Heart left ventricle (tissue), 16 donors: ENCODE data around the gene CHMP1A. TPM values are rescaled to one million over a fixed set of nuclear protein-coding genes. Genes with fewer than 3 reads are reported as not detected.

Experiments used
- ATAC-seq, 4 donors: fragments of 200-7000 bp; cut with Tn5 transposase; one replicate each; pipeline ENCODE4 v1.9.1; 2020 to 2022; ENCODE audit warnings: moderate library complexity in 4 of 4, mild to moderate bottlenecking in 3 of 4, moderate number of reproducible peaks in 1 of 4
- DNase-seq, 5 donors: peaks; one replicate each; pipeline ENCODE4 v3.0.0-alpha.2; 2020
- H3K27ac ChIP-seq, 12 donors: fragments of 200-600 bp; sonication (generic) in 4 of 12; one replicate each; pipeline versions ENCODE4 v1.5.0 to v1.8.0; 2016 to 2022; ENCODE audit warnings: mild to moderate bottlenecking in 2 of 12
- H3K27me3 ChIP-seq, 9 donors: fragments of 200-600 bp; sonication (generic) in 2 of 9; one replicate each; pipeline versions ENCODE4 v1.5.1 to v1.8.0; 2016 to 2022; ENCODE audit warnings: mild to moderate bottlenecking in 3 of 9
- H3K36me3 ChIP-seq, 9 donors: fragments of 200-600 bp; sonication (generic) in 2 of 9; one replicate each; pipeline versions ENCODE4 v1.5.0 to v1.8.0; 2018 to 2022; ENCODE audit warnings: mild to moderate bottlenecking in 2 of 9
- H3K4me1 ChIP-seq, 12 donors: fragments of 200-600 bp; sonication (generic) in 4 of 12; one replicate each; pipeline versions ENCODE4 v1.5.0 to v1.8.0; 2016 to 2022; ENCODE audit warnings: mild to moderate bottlenecking in 3 of 12
- H3K4me3 ChIP-seq, 12 donors: fragments of 200-600 bp; sonication (generic) in 4 of 12; one replicate each; pipeline versions ENCODE4 v1.5.0 to v1.8.0; 2017 to 2022; ENCODE audit warnings: mild to moderate bottlenecking in 9 of 12, moderate library complexity in 4 of 12
- H3K9me3 ChIP-seq, 12 donors: fragments of 200-600 bp; sonication (generic) in 4 of 12; one replicate each; pipeline versions ENCODE4 v1.5.0 to v1.8.0; 2016 to 2022; ENCODE audit warnings: mild to moderate bottlenecking in 1 of 12
- POLR2A ChIP-seq, 2 donors: fragments of 450-650 bp; IDR thresholded peaks; one replicate each; pipeline ENCODE4 v1.6.1; 2017; ENCODE audit warnings: antibody characterized with exemption in 2 of 2, mild to moderate bottlenecking in 2 of 2, moderate library complexity in 2 of 2
- WGBS, 4 donors: extraction: QIAGEN DNeasy Blood & Tissue Kit in 2 of 4; methylation state at CpG; one replicate each; pipeline versions ENCODE4 v1.1.5 to v1.1.7; 2013 to 2018; 5-methylcytosine and 5-hydroxymethylcytosine counted together
- intact Hi-C, 10 donors: fragments of 100-400 bp; cut with DNase I; formaldehyde crosslinking; loops; one replicate each; pipeline versions ENCODE4 v1.11.1 to v1.14.2; 2022
- polyA plus RNA-seq, 2 donors: library from polyadenylated mRNA; stranded (reverse); fragments of 200-250 nt; gene quantifications; one replicate each; pipeline ENCODE4 v1.2.3, GENCODE V29; 2013
- total RNA-seq, 9 donors: library from RNA; depleted of rRNA in 2 of 9; stranded (reverse); fragments of >200 nt in 2 of 9; fragmentation: NEBNext Ultra II Directional in 3 of 9; extraction: Animal tissue kit (Norgen Biotek cat#: 25700) in 3 of 9; gene quantifications; one replicate each; pipeline versions ENCODE4 v1.1.0 to v1.2.4, GENCODE V29; 2016 to 2023
- TF ChIP-seq, protein P1 (sequence below), 12 donors: fragments of 200-600 bp; sonication (generic) in 4 of 12; IDR thresholded peaks; one replicate each; pipeline versions ENCODE4 v1.5.0 to v1.8.0; 2018 to 2022; ENCODE audit warnings: antibody characterized with exemption in 12 of 12, mild to moderate bottlenecking in 5 of 12
- donor health status: ischemic (EF 13 %, LVEDD 7.1; RV severe dilation, severe dysfunction).
- donor health status: healthy with polysubstance abuse.
- donor health status: DM: no; HTN: yes; CAD: no.
- donor health status: DM: no; HTN: no; CAD: no.
- donor health status: ischemic (EF 25% LVEDD 6.9; RV normal size, moderate dysfunction).
- donor health status: ischemic (EF 25% LVEDD 5.7; RV mildly dilated, moderate dysfunction).
- donor health status: healthy.
- donor health status: DM: yes; HTN: yes; CAD: no.
- donor health status: ischemic (EF 35%, LVEDD 5.7; RV mildly dilated, moderate dysfunction).
- donor health status: nonischemic (EF 11% LVEDD 7.7; RV severe dilation, severe dysfunction).
- donor health status: DM: yes; HTN: yes; CAD: no.
- donor health status: PGD.
- donor health status: ischemic (EF 29% LVEDD 5.4; RV normal size, mild dysfunction).
- donor health status: nonischemic (EF 23%, LVEDD 6.1; RV moderate dilation, normal function).

CHMP1A gene
- total and polyA plus RNA-seq, 11 donors: 29.3 to 86.3 (median 44.6) TPM

DNA sequence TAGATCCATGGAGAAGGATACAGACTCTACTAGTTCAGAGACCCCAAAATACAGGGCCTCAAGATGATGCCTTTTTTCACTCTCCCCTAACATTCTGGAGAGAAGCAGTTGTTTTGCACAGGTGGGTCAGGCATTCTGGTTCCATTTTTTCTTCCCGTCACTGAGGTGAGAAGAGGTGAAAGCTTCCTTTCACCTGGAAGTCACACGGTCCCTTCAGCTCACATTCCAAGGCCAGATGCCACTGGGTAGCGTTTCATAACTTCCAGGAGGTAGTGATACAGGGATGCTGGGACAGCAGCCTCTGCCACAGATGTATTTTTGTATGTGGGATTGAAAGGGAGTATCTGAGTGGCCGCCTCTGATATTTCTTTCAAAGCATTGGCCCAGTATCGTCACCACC, 30.9 kb upstream of the CHMP1A start:
- H3K27ac ChIP-seq: no peak overlapping the region
- no peak overlapping the region for H3K4me3 ChIP-seq
- peaks cover 0 to 44% (median 26%) of the 10 kb centered on the region in 9 donors for H3K36me3 ChIP-seq
- peak in 1 of 5 donors; percentile 22 for DNase-seq
- H3K9me3 ChIP-seq: no peaks in the 10 kb centered on the region
- no peak for ATAC-seq
- intact Hi-C loops: no loop called here
- peaks cover 0 to 16% (median 8%) of the 10 kb centered on the region in 12 donors for H3K4me1 ChIP-seq
- H3K27me3 ChIP-seq: no peaks in the 10 kb centered on the region
- TF ChIP-seq, protein P1, sequence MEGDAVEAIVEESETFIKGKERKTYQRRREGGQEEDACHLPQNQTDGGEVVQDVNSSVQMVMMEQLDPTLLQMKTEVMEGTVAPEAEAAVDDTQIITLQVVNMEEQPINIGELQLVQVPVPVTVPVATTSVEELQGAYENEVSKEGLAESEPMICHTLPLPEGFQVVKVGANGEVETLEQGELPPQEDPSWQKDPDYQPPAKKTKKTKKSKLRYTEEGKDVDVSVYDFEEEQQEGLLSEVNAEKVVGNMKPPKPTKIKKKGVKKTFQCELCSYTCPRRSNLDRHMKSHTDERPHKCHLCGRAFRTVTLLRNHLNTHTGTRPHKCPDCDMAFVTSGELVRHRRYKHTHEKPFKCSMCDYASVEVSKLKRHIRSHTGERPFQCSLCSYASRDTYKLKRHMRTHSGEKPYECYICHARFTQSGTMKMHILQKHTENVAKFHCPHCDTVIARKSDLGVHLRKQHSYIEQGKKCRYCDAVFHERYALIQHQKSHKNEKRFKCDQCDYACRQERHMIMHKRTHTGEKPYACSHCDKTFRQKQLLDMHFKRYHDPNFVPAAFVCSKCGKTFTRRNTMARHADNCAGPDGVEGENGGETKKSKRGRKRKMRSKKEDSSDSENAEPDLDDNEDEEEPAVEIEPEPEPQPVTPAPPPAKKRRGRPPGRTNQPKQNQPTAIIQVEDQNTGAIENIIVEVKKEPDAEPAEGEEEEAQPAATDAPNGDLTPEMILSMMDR (IDR thresholded peaks at IDR 0.05): no peak
- TF ChIP-seq POLR2A (IDR thresholded peaks at IDR 0.05): no peak
- WGBS, 4 donors: 91 to 98% (median 93%) methylated on average over 5 of the region's 5 CpGs

DNA sequence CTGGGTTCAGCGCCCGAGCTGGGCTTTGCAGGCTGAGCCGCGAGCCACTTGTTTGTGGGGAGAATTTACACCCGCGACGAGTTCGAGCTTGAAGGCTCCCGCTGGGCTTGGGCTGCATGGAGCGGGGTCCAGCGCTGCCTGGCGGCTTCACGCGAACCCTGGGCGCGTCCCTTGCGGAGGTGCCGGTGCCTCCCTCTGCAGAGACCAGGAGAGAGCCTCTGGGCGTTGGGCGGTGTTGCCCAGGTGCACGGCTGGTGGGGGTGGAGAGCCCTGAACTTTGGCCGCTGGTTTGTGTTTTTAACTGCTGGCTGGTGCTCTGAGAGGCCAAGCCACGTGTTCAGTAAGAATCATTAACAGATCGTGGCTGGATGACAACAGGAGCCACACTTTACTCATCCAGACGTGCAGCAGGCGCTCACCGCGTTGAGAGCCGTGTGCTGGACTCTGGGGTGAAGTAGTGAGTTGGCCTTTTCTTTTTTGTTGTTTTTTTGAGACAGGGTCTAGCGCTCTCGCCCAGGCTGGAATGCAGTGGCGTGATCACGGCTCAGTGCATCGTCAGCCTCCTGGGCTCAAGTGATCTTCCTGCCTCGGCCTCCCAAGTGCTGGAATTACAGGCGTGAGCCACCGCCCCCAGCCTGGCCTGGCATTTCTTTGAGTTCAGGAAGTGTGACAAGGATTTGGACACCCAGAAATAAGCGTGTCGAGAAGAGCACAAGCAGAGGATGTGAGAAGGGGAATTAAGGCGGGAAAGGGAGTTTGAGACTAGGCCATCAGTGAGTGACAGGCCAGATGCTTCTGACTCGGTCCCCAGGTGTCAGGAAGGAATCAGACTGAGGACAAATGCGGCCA, 29.8 kb upstream of the CHMP1A start:
- peak overlapping the region; percentile 84 to 98 (median 91) for H3K27ac ChIP-seq
- 11 to 25% (median 14%) methylated on average over 21 to 42 of the region's 42 CpGs for WGBS, 4 donors
- DNase-seq (no peak), ATAC-seq (peak; percentile 16 to 29 (median 22))
- peaks cover 0 to 33% (median 17%) of the 10 kb centered on the region in 9 donors for H3K36me3 ChIP-seq
- TF ChIP-seq POLR2A (IDR thresholded peaks at IDR 0.05): no peak
- TF ChIP-seq, protein P1 (IDR thresholded peaks at IDR 0.05): no peak
- intact Hi-C loops: no loop called here
- H3K4me1 ChIP-seq: peaks cover 0 to 16% (median 8%) of the 10 kb centered on the region in 12 donors
- H3K9me3 ChIP-seq: no peaks in the 10 kb centered on the region
- peak overlapping the region; percentile 66 to 99 (median 84) for H3K4me3 ChIP-seq
- H3K27me3 ChIP-seq: no peaks in the 10 kb centered on the region

DNA sequence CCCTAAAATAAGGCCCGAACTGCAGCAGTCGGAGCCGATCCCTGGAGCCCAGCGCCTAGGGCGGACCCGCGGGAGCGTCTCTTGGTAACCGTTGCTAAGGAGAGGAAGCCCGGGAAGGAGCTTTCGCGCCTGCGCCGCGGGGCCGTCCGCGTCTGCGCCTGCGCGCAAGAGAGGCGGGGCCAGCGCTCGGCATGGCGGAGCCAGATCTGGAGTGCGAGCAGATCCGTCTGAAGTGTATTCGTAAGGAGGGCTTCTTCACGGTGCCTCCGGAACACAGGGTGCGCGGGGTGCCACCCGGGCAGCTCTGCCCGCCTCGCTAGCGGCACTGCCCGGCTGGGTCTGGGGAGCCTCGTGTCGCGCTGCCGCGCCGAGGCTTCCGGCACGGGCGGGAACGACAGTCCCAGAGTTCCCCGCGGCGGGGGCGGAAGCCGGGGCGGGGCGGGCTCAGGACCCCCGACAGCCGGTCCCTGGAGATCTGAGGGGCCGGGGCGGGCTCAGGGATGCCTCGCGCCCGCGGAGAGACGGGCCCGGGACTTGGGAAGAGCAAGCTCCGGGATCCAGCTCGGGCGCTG, 29.1 kb upstream of the CHMP1A start, which contains the start of gene CDK10:
CDK10 (plus strand) TSS at position 170 of the 572 bp plus-strand sequence; CDS start at position 192, 22 bp downstream.
- peak in 1 of 2 donors; percentile 85 for TF ChIP-seq POLR2A (IDR thresholded peaks at IDR 0.05)
- TF ChIP-seq, protein P1 (IDR thresholded peaks at IDR 0.05): no peak
- no peaks in the 10 kb centered on the region for H3K9me3 ChIP-seq

DNA sequence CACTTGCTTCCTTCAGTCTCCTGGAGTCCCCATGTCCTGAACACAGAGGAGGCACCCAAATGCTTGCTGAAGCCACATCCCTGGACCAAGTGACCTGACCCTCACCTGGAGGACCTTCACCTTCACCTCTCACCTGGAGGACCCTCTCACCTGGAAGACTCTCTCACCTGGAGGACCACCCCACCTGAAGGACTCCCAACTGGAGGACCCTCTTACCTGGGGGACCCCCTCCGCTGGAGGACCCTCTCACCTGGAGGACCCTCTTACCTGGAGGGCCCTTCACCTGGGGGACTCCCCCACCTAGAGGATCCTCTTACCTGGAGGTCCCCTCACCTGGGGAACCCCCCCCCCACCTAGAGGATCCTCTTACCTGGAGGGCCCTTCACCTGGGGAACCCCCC, 28.4 kb upstream of the CHMP1A start:
- DNase-seq (no peak), ATAC-seq (no peak)
- H3K4me1 ChIP-seq: peaks cover 0 to 16% (median 8%) of the 10 kb centered on the region in 12 donors
- intact Hi-C loops: no loop called here
- H3K9me3 ChIP-seq: no peaks in the 10 kb centered on the region
- WGBS, 4 donors: 95 to 100% (median 99%) methylated on average over 1 of the region's 1 CpG
- no peaks in the 10 kb centered on the region for H3K27me3 ChIP-seq
- peak overlapping the region in 5 of 12 donors; percentile 66 to 86 (median 75) for H3K4me3 ChIP-seq
- no peak overlapping the region for H3K27ac ChIP-seq
- peaks cover 0 to 19% (median 4%) of the 10 kb centered on the region in 9 donors for H3K36me3 ChIP-seq
- TF ChIP-seq, protein P1 (IDR thresholded peaks at IDR 0.05): no peak
- no peak for TF ChIP-seq POLR2A (IDR thresholded peaks at IDR 0.05)

More for the DNA sequence above, 29.1 kb upstream of the CHMP1A start, which contains the start of gene CDK10:
- Histone ChIP-seq H3K4me3 (peak within 1 kb of the TSS; percentile 66 to 99 (median 84)), H3K27me3 (no peaks in the 10 kb centered on the region), H3K4me1 (peaks cover 0 to 16% (median 8%) of the 10 kb centered on the region in 12 donors), H3K36me3 (peaks cover 0 to 26% (median 9%) of the 10 kb centered on the region in 9 donors), H3K27ac (peak within 1 kb of the TSS; percentile 84 to 98 (median 91))
- WGBS, 4 donors: 0 to 1% (median 0%) methylated on average over 3 to 67 of the region's 67 CpGs
- intact Hi-C loops: no loop called here
- ATAC-seq (peak; percentile 87 to 97 (median 96)), DNase-seq (peak; percentile 89 to 95 (median 91))
